Activated naive CD4-positive, alpha-beta T cell treated with anti-CD3 and anti-CD28 coated beads for 36 hours (primary cell): ENCODE measurements around the gene RXRA. TPM values are rescaled to one million over a fixed set of nuclear protein-coding genes. Genes with fewer than 3 reads are reported as not detected.

ENCODE experiments used
- CTCF ChIA-PET: fragments of 350-600 bp; sonication (Branson Sonifier 250); formaldehyde crosslinking; loops from one replicate; lab custom pipeline; 2021; ENCODE audit warnings: antibody characterized with exemption; lab: Charles Lee
- DNase-seq: peaks from one replicate; pipeline ENCODE4 v3.0.0-alpha.2; 2020
- H3K27ac Mint-ChIP-seq: one replicate; pipeline ENCODE4 v1.8.0; 2021; ENCODE audit warnings: mild to moderate bottlenecking, mixed read lengths
- H3K27me3 Mint-ChIP-seq: one replicate; pipeline ENCODE4 v1.8.0; 2021; ENCODE audit warnings: low read depth, mixed read lengths
- H3K36me3 Mint-ChIP-seq: one replicate; pipeline ENCODE4 v1.8.0; 2021; ENCODE audit warnings: low read depth, mixed read lengths
- H3K4me1 Mint-ChIP-seq: one replicate; pipeline ENCODE4 v1.8.0; 2021; ENCODE audit warnings: low read depth, mixed read lengths
- H3K4me3 Mint-ChIP-seq: one replicate; pipeline ENCODE4 v1.8.0; 2021; ENCODE audit warnings: mild to moderate bottlenecking, moderate library complexity, mixed read lengths
- H3K9me3 Mint-ChIP-seq: one replicate; pipeline ENCODE4 v1.8.0; 2021; ENCODE audit warnings: mixed read lengths
- intact Hi-C: fragments of 100-400 bp; cut with micrococcal nuclease; formaldehyde crosslinking; loops from one replicate; pipeline ENCODE4 v1.15.1; 2023
- total RNA-seq, 2 experiments: library from RNA; stranded (reverse); gene quantifications; one replicate each; pipeline ENCODE4 v1.2.3, GENCODE V29; 2021

RXRA gene
- total RNA-seq, 2 experiments from 2014 or later: 2.1 to 2.2 TPM

DNA sequence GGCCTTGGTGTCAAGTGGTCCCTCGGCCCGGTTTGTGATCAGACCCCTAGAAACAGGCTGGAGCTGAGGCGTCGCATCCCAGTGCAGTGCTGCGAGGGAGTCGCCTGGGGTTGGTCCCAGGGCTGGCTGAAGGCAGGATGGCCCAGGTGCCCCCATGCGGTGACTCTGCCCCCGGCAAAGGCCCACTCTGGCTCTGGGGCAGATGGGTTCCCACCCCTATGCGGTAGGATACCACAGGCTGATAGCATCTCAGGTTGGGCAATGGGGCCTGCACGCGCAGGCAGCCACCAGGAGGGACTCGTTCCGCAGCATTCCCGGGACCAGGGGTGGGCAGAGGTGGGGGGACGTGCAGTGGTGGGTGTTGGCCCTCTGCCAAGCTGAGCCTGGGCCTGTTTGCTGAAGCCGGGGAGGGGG is 86.0 kb downstream of the RXRA start:
- Mint-ChIP-seq H3K4me1 (no peaks in the 10 kb centered on the region), H3K9me3 (no peaks in the 10 kb centered on the region), H3K36me3 (no peaks in the 10 kb centered on the region), H3K27ac (no peak overlapping the region), H3K4me3 (no peak overlapping the region), H3K27me3 (no peaks in the 10 kb centered on the region)
- intact Hi-C loops: no loop called here
- no peak for DNase-seq
- CTCF ChIA-PET: no interaction called here

DNA sequence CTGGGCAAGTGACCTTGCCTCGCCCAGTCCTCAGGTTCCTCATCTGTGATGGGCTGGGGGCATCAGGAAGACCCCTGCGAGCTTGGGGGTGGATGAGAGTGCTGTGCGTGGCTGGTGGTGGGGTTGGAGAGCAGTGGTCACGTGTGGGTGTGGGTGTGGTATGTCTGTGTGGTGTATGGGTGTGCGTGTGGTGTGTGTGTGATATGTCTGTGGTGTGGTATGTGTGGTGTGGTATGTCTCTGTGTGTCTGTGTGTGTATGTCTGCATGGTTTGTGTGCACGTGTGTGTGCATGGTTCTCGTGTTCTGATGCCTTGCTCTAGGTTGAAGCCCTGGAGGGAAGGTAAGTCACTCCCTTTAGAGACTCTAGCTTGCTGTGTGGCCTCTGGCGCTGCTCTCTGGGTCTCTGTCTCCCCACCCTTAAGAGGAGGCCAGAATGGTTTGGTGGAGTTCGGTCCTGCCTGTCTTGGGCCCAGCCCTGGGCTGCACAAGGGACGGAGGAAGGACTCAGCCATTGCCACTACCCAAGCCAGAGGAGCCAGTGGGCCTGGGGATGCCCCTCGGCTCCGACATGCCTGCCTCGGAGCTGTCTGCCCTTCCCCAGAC is 87.0 kb downstream of the RXRA start:
- Mint-ChIP-seq H3K9me3 (no peaks in the 10 kb centered on the region), H3K36me3 (no peaks in the 10 kb centered on the region), H3K4me3 (no peak overlapping the region), H3K27ac (no peak overlapping the region), H3K27me3 (no peaks in the 10 kb centered on the region), H3K4me1 (no peaks in the 10 kb centered on the region)
- no peak for DNase-seq
- intact Hi-C loops: no loop called here
- CTCF ChIA-PET: interaction anchor here (0.7 kb wide), 1 partner anchor 21 kb away, joined by 3 read pairs; no protein-coding TSS in a partner anchor

DNA sequence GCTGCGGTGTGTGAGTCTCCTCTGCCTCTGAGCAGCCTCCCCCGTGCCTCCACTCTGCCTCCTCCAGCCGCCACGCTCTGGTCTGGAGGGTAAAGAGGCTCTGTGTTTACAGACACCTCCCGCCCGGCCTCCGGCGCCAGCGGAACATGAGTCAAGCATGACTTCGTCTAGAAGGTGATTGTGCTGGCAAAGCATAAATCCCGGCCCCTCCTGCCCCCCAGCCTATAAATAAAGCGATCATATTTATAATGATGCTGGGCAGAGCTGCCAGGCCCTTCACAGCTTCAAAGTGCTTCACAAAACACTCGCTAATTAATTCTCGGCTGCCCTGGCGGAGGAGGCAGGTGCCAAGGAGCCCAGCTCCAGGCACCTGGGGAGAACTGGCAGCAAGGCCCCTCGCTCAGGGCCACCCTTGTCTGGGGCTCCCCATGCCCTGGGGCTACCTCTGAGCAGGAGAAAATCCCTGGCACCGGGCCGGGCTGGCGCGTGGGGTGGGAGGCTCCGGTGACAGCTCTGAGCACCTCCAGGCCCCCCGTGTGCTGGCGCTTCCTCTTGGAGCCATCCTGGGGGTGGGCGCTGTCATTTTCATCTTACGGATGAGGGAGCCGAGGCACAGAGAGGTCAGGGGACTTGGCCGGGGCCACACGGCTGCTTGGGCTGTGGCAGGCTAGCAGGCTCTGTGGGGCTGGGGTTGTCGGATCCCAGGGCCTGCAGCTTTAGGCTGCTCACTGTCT is 87.8 kb downstream of the RXRA start:
- CTCF ChIA-PET: interaction anchor here (0.7 to 1.0 kb wide), 2 partner anchors 22 to 243 kb away, joined by 3 read pairs; no protein-coding TSS in a partner anchor

DNA sequence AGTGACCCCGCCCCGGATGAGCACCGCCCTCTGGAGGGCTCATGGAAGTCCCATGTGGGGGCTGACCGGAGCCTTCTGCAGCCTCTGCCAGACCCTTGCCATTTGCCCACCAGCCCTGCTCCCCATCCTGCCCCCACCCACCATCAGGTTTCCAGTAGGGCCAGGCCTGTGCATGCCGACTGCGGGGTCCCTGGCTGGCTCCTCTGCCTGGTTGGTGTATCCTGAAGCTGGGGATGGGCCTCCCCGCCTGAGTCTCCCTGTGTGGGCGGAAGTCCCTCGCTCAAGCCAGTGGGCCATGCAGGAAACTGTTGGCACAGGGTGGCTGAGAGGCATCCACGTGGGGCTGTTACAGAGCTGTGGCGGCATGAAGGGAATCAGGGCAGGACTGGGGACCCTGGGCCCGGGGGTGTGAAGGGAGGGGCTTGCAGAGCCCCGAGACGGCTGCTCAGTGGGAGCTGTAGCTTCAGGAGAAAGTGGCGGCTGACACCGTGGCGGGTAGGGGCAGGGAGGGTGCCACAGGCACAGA is 88.7 kb downstream of the RXRA start:
- no peak for DNase-seq
- no peak overlapping the region for H3K27ac Mint-ChIP-seq
- H3K4me1 Mint-ChIP-seq: no peaks in the 10 kb centered on the region
- intact Hi-C loops: no loop called here
- no peaks in the 10 kb centered on the region for H3K9me3 Mint-ChIP-seq
- CTCF ChIA-PET: interaction anchor here (1.0 kb wide), 1 partner anchor 244 kb away, joined by 3 read pairs; no protein-coding TSS in a partner anchor
- no peak overlapping the region for H3K4me3 Mint-ChIP-seq
- H3K27me3 Mint-ChIP-seq: no peaks in the 10 kb centered on the region
- no peaks in the 10 kb centered on the region for H3K36me3 Mint-ChIP-seq

More for the DNA sequence above, 87.8 kb downstream of the RXRA start:
- intact Hi-C loops: no loop called here
- Mint-ChIP-seq H3K27me3 (no peaks in the 10 kb centered on the region), H3K4me1 (no peaks in the 10 kb centered on the region), H3K27ac (no peak overlapping the region), H3K9me3 (no peaks in the 10 kb centered on the region), H3K4me3 (no peak overlapping the region), H3K36me3 (no peaks in the 10 kb centered on the region)
- no peak for DNase-seq

DNA sequence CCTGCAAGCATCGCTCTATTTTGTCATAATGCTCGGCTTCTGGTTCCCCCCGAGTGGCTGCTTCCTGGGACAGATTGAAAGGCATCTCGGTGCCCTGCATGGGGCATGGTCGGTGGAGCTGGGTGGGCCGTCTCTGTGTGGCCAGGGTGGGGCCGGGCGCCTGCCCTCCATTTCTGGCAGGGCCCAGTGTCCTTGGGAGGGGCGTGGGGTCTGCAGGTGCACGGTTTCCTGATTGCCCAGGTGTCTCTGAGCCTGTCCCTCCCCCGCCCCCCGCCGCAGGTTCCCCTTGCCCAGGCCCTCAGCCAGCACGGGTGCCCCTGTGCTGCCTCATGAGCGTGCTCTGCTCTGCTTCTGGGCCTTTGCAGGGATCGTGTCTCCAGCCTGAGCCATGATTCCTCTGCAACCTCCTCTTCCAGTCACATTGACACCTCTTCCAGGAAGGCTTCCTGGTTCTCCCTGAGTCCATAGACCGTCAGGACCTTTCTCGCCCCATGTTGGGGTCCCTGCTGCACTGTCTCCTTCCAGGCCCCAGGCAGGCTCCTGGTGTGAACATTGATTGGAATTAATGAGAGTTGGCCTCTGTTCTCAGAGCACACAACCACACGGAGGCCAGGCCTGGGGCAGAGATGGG is 90.2 kb downstream of the RXRA start:
- intact Hi-C loops: no loop called here
- no peaks in the 10 kb centered on the region for H3K27me3 Mint-ChIP-seq
- H3K4me3 Mint-ChIP-seq: no peak overlapping the region
- no peaks in the 10 kb centered on the region for H3K36me3 Mint-ChIP-seq
- CTCF ChIA-PET: no interaction called here
- no peak for DNase-seq
- no peak overlapping the region for H3K27ac Mint-ChIP-seq
- no peaks in the 10 kb centered on the region for H3K9me3 Mint-ChIP-seq
- no peaks in the 10 kb centered on the region for H3K4me1 Mint-ChIP-seq

DNA sequence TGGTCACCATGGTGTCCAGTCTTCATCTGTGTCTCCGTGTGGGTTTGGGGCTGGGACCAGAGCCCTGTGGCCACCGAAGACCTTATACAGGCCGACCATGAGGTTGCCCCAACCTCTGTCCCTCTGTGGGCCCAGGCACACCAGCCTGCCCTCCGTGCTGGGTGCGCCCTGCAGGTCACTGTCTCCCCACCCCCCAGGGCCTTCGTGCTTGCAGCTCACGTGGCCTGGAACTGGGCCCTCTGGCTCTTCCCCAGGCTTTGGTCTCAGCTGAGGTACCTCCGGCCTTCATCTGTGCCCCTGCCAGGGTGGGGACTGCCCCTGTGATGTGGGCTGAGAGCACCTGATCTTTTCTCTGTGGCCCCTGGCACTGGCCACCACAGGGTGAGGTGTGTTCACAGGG is 92.1 kb downstream of the RXRA start:
- no peak for DNase-seq
- intact Hi-C loops: no loop called here
- CTCF ChIA-PET: no interaction called here
- Mint-ChIP-seq H3K9me3 (no peaks in the 10 kb centered on the region), H3K27me3 (no peaks in the 10 kb centered on the region), H3K27ac (no peak overlapping the region), H3K36me3 (no peaks in the 10 kb centered on the region), H3K4me3 (no peak overlapping the region), H3K4me1 (no peaks in the 10 kb centered on the region)

DNA sequence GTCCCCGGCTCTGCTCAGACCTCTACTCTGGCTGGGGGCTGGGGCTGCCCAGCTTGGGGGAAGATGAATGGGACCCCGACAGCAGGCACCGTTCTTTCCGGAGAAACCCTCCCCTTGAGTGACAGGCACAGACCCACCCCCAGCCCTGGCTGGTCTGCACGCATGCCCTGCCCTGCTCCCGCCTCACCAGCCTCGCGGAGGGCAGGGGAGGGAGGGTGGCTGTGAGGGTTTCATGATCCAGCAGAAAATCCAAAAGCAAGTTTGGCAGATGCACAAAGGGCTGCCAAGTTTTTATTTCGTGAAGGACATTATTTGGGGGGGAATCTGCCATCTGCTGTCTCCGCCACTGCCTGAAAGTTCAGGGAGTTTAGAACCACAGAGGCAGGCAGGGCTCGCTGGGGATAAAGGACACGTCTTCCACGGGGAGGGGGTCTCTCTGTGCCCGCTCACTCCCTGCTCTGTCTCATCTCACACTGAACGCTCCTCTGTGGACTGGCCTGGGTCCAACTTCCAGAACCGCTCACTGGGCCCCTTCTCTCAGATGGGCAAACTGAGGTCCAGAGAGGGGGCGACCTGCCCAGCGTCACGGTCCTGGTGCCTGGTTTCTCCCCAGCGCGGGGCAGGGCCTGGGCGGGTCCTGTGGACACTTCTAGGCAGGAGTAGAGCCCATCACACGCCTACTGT is 92.9 kb downstream of the RXRA start:
- H3K27ac Mint-ChIP-seq: no peak overlapping the region
- H3K4me1 Mint-ChIP-seq: no peaks in the 10 kb centered on the region
- no peak for DNase-seq
- H3K4me3 Mint-ChIP-seq: no peak overlapping the region
- H3K36me3 Mint-ChIP-seq: no peaks in the 10 kb centered on the region
- intact Hi-C loops: no loop called here
- CTCF ChIA-PET: no interaction called here
- no peaks in the 10 kb centered on the region for H3K27me3 Mint-ChIP-seq
- H3K9me3 Mint-ChIP-seq: no peaks in the 10 kb centered on the region

DNA sequence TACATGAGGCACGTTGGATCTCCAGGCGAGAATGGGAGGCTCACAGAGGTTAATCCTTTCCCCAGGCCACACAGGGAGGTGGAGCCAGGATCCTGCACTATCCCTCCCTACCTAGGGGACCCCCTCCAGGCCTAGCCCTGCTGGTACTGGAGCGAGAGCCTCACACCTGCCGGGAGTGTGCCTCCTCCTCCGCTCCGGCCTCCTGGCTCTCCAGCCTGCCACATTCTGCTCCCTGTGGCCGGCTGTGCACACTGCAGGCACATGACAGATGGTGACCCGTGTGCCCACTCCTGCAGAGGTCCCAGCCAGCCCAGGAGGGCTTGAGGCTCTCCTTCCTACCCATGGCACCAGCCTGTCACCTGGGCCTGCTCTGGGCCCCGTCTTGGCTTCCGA is 93.4 kb downstream of the RXRA start:
- H3K4me3 Mint-ChIP-seq: no peak overlapping the region
- H3K36me3 Mint-ChIP-seq: no peaks in the 10 kb centered on the region
- CTCF ChIA-PET: no interaction called here
- H3K4me1 Mint-ChIP-seq: no peaks in the 10 kb centered on the region
- no peaks in the 10 kb centered on the region for H3K27me3 Mint-ChIP-seq
- DNase-seq: no peak
- H3K9me3 Mint-ChIP-seq: no peaks in the 10 kb centered on the region
- no peak overlapping the region for H3K27ac Mint-ChIP-seq
- intact Hi-C loops: no loop called here

DNA sequence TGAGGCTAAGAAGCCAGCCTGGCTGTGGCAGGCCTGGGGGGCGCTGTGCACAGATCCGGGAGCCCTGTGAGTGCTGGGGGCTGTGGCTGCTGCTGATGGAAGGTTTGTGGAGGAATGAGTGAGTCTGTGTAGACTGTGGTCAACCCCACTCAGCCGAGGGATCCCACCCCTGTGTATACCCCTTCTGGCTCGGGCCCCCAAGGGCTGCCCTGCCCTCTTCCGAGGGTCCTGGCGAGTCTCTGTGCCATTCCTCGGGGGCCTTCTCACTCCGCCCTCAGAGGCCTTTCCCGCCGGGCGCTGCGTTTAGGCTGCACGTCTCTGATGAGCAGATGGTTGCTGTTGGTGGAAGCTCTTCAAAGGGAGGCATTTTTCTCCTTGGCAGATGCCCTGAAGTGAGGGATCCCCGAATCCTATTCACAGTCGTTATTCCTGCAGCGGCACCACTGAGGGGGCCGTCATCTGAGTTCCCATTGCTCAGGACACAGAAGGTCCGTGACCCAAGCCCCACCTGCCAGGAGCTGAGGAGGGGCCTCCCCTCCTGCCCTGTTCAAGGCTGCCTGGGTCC is 94.1 kb downstream of the RXRA start:
- no peak for DNase-seq
- no peaks in the 10 kb centered on the region for H3K4me1 Mint-ChIP-seq
- no peaks in the 10 kb centered on the region for H3K36me3 Mint-ChIP-seq
- no peaks in the 10 kb centered on the region for H3K27me3 Mint-ChIP-seq
- H3K4me3 Mint-ChIP-seq: no peak overlapping the region
- H3K27ac Mint-ChIP-seq: no peak overlapping the region
- no peaks in the 10 kb centered on the region for H3K9me3 Mint-ChIP-seq
- intact Hi-C loops: no loop called here
- CTCF ChIA-PET: no interaction called here

DNA sequence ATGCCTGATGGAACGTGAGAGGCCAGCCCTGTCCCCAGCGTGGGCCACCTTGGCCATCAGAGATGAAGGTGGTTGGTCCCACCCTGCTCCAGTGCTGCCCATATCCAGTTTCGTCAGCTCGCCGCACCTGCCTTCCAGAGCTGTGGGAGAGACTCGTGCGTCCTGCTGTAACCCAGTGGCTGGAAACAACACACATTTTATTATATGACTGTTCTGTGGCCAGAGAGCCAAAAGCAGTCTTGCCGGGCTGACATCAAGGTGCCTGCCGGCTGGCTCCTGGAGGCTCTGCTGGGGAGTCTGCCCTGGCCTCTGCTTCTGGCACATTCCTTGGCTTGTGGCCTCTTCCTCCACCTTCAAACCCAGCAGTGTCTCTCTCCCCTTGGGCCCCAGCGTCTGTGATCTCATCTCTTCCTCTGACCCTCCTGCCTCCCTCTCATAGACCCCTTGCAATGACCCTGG is 94.7 kb downstream of the RXRA start:
- DNase-seq: no peak
- CTCF ChIA-PET: no interaction called here
- H3K36me3 Mint-ChIP-seq: no peaks in the 10 kb centered on the region
- H3K4me1 Mint-ChIP-seq: no peaks in the 10 kb centered on the region
- no peaks in the 10 kb centered on the region for H3K9me3 Mint-ChIP-seq
- H3K27ac Mint-ChIP-seq: no peak overlapping the region
- intact Hi-C loops: no loop called here
- H3K4me3 Mint-ChIP-seq: no peak overlapping the region
- H3K27me3 Mint-ChIP-seq: no peaks in the 10 kb centered on the region

DNA sequence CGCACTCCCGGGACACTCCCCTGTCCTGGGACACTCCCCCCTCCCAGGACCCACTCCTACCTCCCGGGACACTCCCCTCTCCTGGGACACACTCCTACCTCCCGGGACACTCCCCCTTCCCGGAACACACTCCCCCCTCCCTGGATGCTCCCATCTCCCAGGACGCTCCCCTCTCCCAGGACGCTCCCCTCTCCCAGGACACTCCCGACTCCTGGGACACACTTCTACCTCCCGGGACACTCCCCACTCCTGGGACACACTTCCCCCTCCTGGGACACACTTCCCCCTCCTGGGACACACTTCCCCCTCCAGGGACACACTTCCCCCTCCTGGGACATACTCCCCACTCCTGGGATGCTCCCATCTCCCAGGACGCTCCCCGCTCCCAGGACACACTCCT is 95.6 kb downstream of the RXRA start:
- DNase-seq: no peak
- H3K4me3 Mint-ChIP-seq: no peak overlapping the region
- no peak overlapping the region for H3K27ac Mint-ChIP-seq
- no peaks in the 10 kb centered on the region for H3K4me1 Mint-ChIP-seq
- no peaks in the 10 kb centered on the region for H3K9me3 Mint-ChIP-seq
- no peaks in the 10 kb centered on the region for H3K36me3 Mint-ChIP-seq
- H3K27me3 Mint-ChIP-seq: no peaks in the 10 kb centered on the region
- intact Hi-C loops: no loop called here
- CTCF ChIA-PET: no interaction called here
